Stimulated activated CD8-positive, alpha-beta memory T cell treated with anti-CD3 and anti-CD28 coated beads, Interleukin-7, amount 100 ng/mL, for 48 hours (primary cell): Measurements from ENCODE around the gene PROSER2.

Experiments used
- DNase-seq, 2 donors: peaks; one replicate each; pipeline ENCODE4 v3.0.0-alpha.2; 2020; ENCODE audit warnings: low read depth in 1 of 2; ENCODE audit errors: extremely low read depth in 1 of 2

The PROSER2 gene

GRCh38 chr10:11866199-11866925 is 43.2 kb downstream of the PROSER2 start:
- no peak for DNase-seq

- DNase-seq = no peak
Observed at GRCh38 chr10:11869219-11869618, 46.1 kb downstream of the PROSER2 start.

GRCh38 chr10:11869743-11870460 is 46.7 kb downstream of the PROSER2 start:
- DNase-seq = no peak

- DNase-seq = no peak
Observed at GRCh38 chr10:11870461-11870780, 47.3 kb downstream of the PROSER2 start.

GRCh38 chr10:11870900-11871400 is 47.8 kb downstream of the PROSER2 start:
- DNase-seq = no peak

GRCh38 chr10:11871466-11871865 is 48.3 kb downstream of the PROSER2 start:
- no peak for DNase-seq

GRCh38 chr10:11874568-11875493 is 51.7 kb downstream of the PROSER2 start:
- DNase-seq = peak; percentile 45 to 66

GRCh38 chr10:11875494-11876281 is 52.5 kb downstream of the PROSER2 start:
- no peak for DNase-seq

GRCh38 chr10:11876324-11876723 is 53.2 kb downstream of the PROSER2 start:
- DNase-seq = no peak

- no peak for DNase-seq
Observed at GRCh38 chr10:11876805-11877590, 53.8 kb downstream of the PROSER2 start.

- no peak for DNase-seq
Observed at GRCh38 chr10:11877591-11877905, 54.4 kb downstream of the PROSER2 start.

- DNase-seq = no peak
Observed at GRCh38 chr10:11878776-11879175, 55.6 kb downstream of the PROSER2 start.

- no peak for DNase-seq
Observed at GRCh38 chr10:11879387-11880094, 56.4 kb downstream of the PROSER2 start.

- DNase-seq = no peak
Observed at GRCh38 chr10:11880151-11881029, 57.2 kb downstream of the PROSER2 start.

- DNase-seq = no peak
Observed at GRCh38 chr10:11881030-11881476, 57.9 kb downstream of the PROSER2 start.

- DNase-seq = no peak
Observed at GRCh38 chr10:11881477-11882417, 58.6 kb downstream of the PROSER2 start.
